GM12878 (cell line): Measurements from ENCODE around the gene RBM26. TPM values are rescaled to one million over a fixed set of nuclear protein-coding genes. Genes with fewer than 3 reads are reported as not detected.
A peak's percentile ranks its signal among the peaks of the same experiment; 100 is the strongest.

ENCODE experiments used
- BCL11A ChIP-seq: IDR thresholded peaks from 2 replicates; pipeline ENCODE4 v1.6.1; 2011; ENCODE audit warnings: low read depth, low read length
- CEBPZ ChIP-seq: fragments of 150-350 bp; IDR thresholded peaks from 2 replicates; pipeline ENCODE4 v1.6.1; 2016; ENCODE audit warnings: low read depth, low read length
- CREB1 ChIP-seq: IDR thresholded peaks from 2 replicates; pipeline ENCODE4 v1.6.1; 2012; ENCODE audit warnings: low read depth, mild to moderate bottlenecking, inconsistent platforms
- CUX1 ChIP-seq: IDR thresholded peaks from 2 replicates; pipeline ENCODE4 v1.6.1; 2012; ENCODE audit warnings: improper control_type of control experiment, low read depth, low read length; ENCODE audit not compliant: insufficient replicate concordance
- EGR1 ChIP-seq, 2 experiments: IDR thresholded peaks; 1 replicate in 1 of 2; 2 replicates in 1 of 2; pipeline ENCODE4 v1.6.1; 2011 to 2012; ENCODE audit warnings: low read depth in 2 of 2, low read length in 2 of 2, borderline replicate concordance in 1 of 2, mild to moderate bottlenecking in 1 of 2, moderate library complexity in 1 of 2
- FOS ChIP-seq: IDR thresholded peaks from 3 replicates; pipeline ENCODE4 v1.6.1; 2011; ENCODE audit warnings: borderline replicate concordance; ENCODE audit not compliant: insufficient read length; ENCODE audit errors: extremely low read depth
- MLLT1 ChIP-seq: fragments of 450-650 bp; IDR thresholded peaks from 2 replicates; pipeline ENCODE4 v1.6.1; 2016; ENCODE audit warnings: mild to moderate bottlenecking
- NFXL1 ChIP-seq: fragments of 450-650 bp; IDR thresholded peaks from 2 replicates; pipeline ENCODE4 v1.6.1; 2017; ENCODE audit warnings: antibody characterized with exemption, mild to moderate bottlenecking, borderline replicate concordance
- POLR2AphosphoS5 ChIP-seq: IDR thresholded peaks from 2 replicates; pipeline ENCODE4 v1.6.1; 2011; ENCODE audit warnings: mild to moderate bottlenecking, low read length, inconsistent platforms
- RBBP5 ChIP-seq: fragments of 200-600 bp; sonication (generic); conservative IDR thresholded peaks from 2 replicates; pipeline ENCODE4 v1.6.1; 2016
- SIX5 ChIP-seq: IDR thresholded peaks from 2 replicates; pipeline ENCODE4 v1.6.1; 2011; ENCODE audit warnings: mild to moderate bottlenecking, low read depth, low read length, moderate library complexity; ENCODE audit not compliant: severe bottlenecking
- SMAD1 ChIP-seq: fragments of 450-650 bp; IDR thresholded peaks from 2 replicates; pipeline ENCODE4 v1.6.1; 2018; ENCODE audit warnings: mild to moderate bottlenecking, low read depth; ENCODE audit not compliant: partially characterized antibody
- SMAD5 ChIP-seq: IDR thresholded peaks from 2 replicates; pipeline ENCODE4 v1.6.1; 2016; ENCODE audit warnings: antibody characterized with exemption, low read depth
- SRF ChIP-seq, 2 experiments: IDR thresholded peaks; 2 replicates each; pipeline ENCODE4 v1.6.1; 2011; ENCODE audit warnings: low read depth in 2 of 2, low read length in 2 of 2, mild to moderate bottlenecking in 1 of 2, moderate library complexity in 1 of 2
- STAT1 ChIP-seq: fragments of 450-650 bp; conservative IDR thresholded peaks from 2 replicates; pipeline ENCODE4 v1.6.1; 2014; ENCODE audit warnings: antibody characterized with exemption, mild to moderate bottlenecking
- ZNF24 ChIP-seq: fragments of 450-650 bp; IDR thresholded peaks from 2 replicates; pipeline ENCODE4 v1.6.1; 2017; ENCODE audit warnings: antibody characterized with exemption, mild to moderate bottlenecking
- polyA plus RNA-seq, 11 experiments: library from polyadenylated mRNA; depleted of rRNA in 4 of 11; unstranded in 6 of 11; stranded (reverse) in 5 of 11; fragments of >200 nt; fragmentation: Nextera tagmentation in 4 of 11; fragmentation: Illumina TruSeq in 1 of 11; extraction: Ambion mirVana in 4 of 11; extraction: Trizol in 1 of 11; gene quantifications; 1 replicate in 1 of 11; 2 replicates in 10 of 11; pipeline versions ENCODE4 v1.2.1 to v1.2.3, GENCODE V29; 2011 to 2016; ENCODE audit warnings: inconsistent platforms in 2 of 11, missing spikeins in 2 of 11, low read depth in 1 of 11
- total RNA-seq, 4 experiments: library from RNA; depleted of rRNA in 3 of 4; stranded (reverse); fragments of >200 nt in 3 of 4; fragmentation: Illumina TruSeq in 1 of 4; extraction: Trizol in 1 of 4; gene quantifications; 2 replicates each; pipeline versions ENCODE4 v1.2.1 to v1.2.3, GENCODE V29; 2013 to 2021
- TF ChIP-seq, protein P1 (sequence below): fragments of 450-650 bp; IDR thresholded peaks from 2 replicates; pipeline ENCODE4 v1.6.1; 2016; ENCODE audit warnings: mild to moderate bottlenecking

The RBM26 gene
- total and polyA plus RNA-seq, 10 of the 15 experiments (the other 5 are each of a cell fraction or from before 2014, with no cell fraction given), result 17.6 to 71.3 (median 38.9) TPM

DNA sequence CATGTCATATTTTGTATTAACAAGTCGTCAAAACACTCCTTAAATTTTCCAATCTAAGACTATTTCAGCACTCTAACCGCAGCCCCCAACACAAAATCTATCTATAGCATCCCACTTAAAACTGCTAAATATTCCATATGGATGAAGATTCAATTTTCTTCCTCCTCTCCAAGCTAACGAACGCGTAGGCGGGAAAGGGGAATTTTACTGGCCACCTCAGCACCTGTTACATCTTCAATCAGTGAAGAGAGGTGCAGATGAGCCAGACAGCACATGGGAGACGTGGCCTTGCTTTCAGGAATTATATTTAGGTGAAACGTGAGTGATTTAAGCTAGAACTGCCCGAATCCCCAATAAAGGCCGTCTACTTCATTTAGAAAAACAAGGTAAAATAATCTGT, 1.1 kb downstream of the RBM26 start (continued):
- peak in 1 of 2 experiments; percentile 78; a peak in 1 of 3 replicates for TF ChIP-seq EGR1 (IDR thresholded peaks at IDR 0.05; ENCODE audit: borderline replicate concordance in 1 of 2, low read depth in 2 of 2, low read length in 2 of 2)
- TF ChIP-seq CREB1, result no peak
- TF ChIP-seq POLR2AphosphoS5, result no peak; the same call in 1 of the 2 replicates
- TF ChIP-seq BCL11A, result no peak
- no peak for TF ChIP-seq CUX1
- TF ChIP-seq RBBP5, result no peak
- TF ChIP-seq FOS, result no peak
- TF ChIP-seq NFXL1, result no peak
- TF ChIP-seq SMAD1, result no peak
- TF ChIP-seq ZNF24, result no peak
- TF ChIP-seq, protein P1, sequence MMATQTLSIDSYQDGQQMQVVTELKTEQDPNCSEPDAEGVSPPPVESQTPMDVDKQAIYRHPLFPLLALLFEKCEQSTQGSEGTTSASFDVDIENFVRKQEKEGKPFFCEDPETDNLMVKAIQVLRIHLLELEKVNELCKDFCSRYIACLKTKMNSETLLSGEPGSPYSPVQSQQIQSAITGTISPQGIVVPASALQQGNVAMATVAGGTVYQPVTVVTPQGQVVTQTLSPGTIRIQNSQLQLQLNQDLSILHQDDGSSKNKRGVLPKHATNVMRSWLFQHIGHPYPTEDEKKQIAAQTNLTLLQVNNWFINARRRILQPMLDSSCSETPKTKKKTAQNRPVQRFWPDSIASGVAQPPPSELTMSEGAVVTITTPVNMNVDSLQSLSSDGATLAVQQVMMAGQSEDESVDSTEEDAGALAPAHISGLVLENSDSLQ, result no peak
- TF ChIP-seq SIX5, result no peak
- no peak for TF ChIP-seq STAT1
- no peak for TF ChIP-seq CEBPZ
- TF ChIP-seq MLLT1, result no peak
- TF ChIP-seq SMAD5, result no peak
- no peak for TF ChIP-seq SRF (IDR thresholded peaks at IDR 0.05; ENCODE audit: low read depth in 2 of 2, low read length in 2 of 2)
